ENCODE results near the gene PTPRM. TPM values are rescaled to one million over a fixed set of nuclear protein-coding genes. Genes with fewer than 3 reads are reported as not detected.

PTPRM gene
- total RNA-seq, 4 donors from 2014 or later, result 170 to 198 (median 182) TPM

- no peak for DNase-seq
- H3K4me3 ChIP-seq (replicated peaks in 1 of 3), result no peak overlapping the region
- H3K36me3 ChIP-seq, result no peaks in the 10 kb centered on the region
- intact Hi-C loops (cut with DNase I), result no loop called here
- peaks cover 4 to 15% of the 10 kb centered on the region in 2 donors for H3K4me1 ChIP-seq
- TF ChIP-seq CTCF (IDR thresholded peaks at IDR 0.05) (no peak), POLR2A (IDR thresholded peaks at IDR 0.05) (no peak)
- H3K27ac ChIP-seq, result no peak overlapping the region
- no peaks in the 10 kb centered on the region for H3K9me3 ChIP-seq
- no peaks in the 10 kb centered on the region for H3K27me3 ChIP-seq
- 92 to 94% methylated on average over 10 of the region's 10 CpGs for WGBS, 2 donors
These were observed 158.8 kb downstream of the PTPRM start for GRCh38 chr18:7725897-7726296.

- Histone ChIP-seq H3K27me3 (no peaks in the 10 kb centered on the region), H3K4me3 (replicated peaks in 1 of 3) (no peak overlapping the region), H3K27ac (no peak overlapping the region), H3K36me3 (no peaks in the 10 kb centered on the region), H3K4me1 (peaks cover 4 to 15% of the 10 kb centered on the region in 2 donors), H3K9me3 (no peaks in the 10 kb centered on the region)
- intact Hi-C loops (cut with DNase I), result no loop called here
- TF ChIP-seq POLR2A (IDR thresholded peaks at IDR 0.05) (no peak), CTCF (IDR thresholded peaks at IDR 0.05) (no peak)
- DNase-seq, result no peak
- 69 to 77% methylated on average over 2 of the region's 2 CpGs for WGBS, 2 donors
These were observed 159.4 kb downstream of the PTPRM start for GRCh38 chr18:7726522-7726921.

GRCh38 chr18:7727361-7728076 is 160.4 kb downstream of the PTPRM start:
- H3K27ac ChIP-seq, result no peak overlapping the region
- 67 to 72% methylated on average over 2 of the region's 2 CpGs for WGBS, 2 donors
- no peak for DNase-seq
- TF ChIP-seq CTCF (IDR thresholded peaks at IDR 0.05) (no peak), POLR2A (IDR thresholded peaks at IDR 0.05) (no peak)
- H3K36me3 ChIP-seq, result no peaks in the 10 kb centered on the region
- peaks cover 4 to 15% of the 10 kb centered on the region in 2 donors for H3K4me1 ChIP-seq
- intact Hi-C loops (cut with DNase I), result no loop called here
- H3K4me3 ChIP-seq (replicated peaks in 1 of 3), result no peak overlapping the region
- H3K27me3 ChIP-seq, result no peaks in the 10 kb centered on the region
- H3K9me3 ChIP-seq, result no peaks in the 10 kb centered on the region

- Histone ChIP-seq H3K4me1 (peaks cover 4 to 15% of the 10 kb centered on the region in 2 donors), H3K27me3 (no peaks in the 10 kb centered on the region), H3K9me3 (no peaks in the 10 kb centered on the region), H3K36me3 (no peaks in the 10 kb centered on the region), H3K4me3 (replicated peaks in 1 of 3) (no peak overlapping the region), H3K27ac (no peak overlapping the region)
- intact Hi-C loops (cut with DNase I), result no loop called here
- TF ChIP-seq CTCF (IDR thresholded peaks at IDR 0.05), result no peak
- no peak for TF ChIP-seq POLR2A (IDR thresholded peaks at IDR 0.05)
- DNase-seq, result no peak
- 90 to 94% methylated on average over 4 of the region's 4 CpGs for WGBS, 2 donors
These were observed 161.2 kb downstream of the PTPRM start for GRCh38 chr18:7728297-7728696.

GRCh38 chr18:7729868-7730267 is 162.8 kb downstream of the PTPRM start:
- Histone ChIP-seq H3K27me3 (no peaks in the 10 kb centered on the region), H3K27ac (no peak overlapping the region), H3K4me1 (peaks cover 8 to 28% of the 10 kb centered on the region in 2 donors), H3K9me3 (no peaks in the 10 kb centered on the region), H3K36me3 (no peaks in the 10 kb centered on the region), H3K4me3 (replicated peaks in 1 of 3) (no peak overlapping the region)
- intact Hi-C loops (cut with DNase I), result no loop called here
- no peak for DNase-seq
- 91 to 95% methylated on average over 3 of the region's 3 CpGs for WGBS, 2 donors
- TF ChIP-seq POLR2A (IDR thresholded peaks at IDR 0.05) (no peak), CTCF (IDR thresholded peaks at IDR 0.05) (no peak)
